IMR-90 (cell line): Measurements from ENCODE around the gene MCF2L. TPM values are rescaled to one million over a fixed set of nuclear protein-coding genes. Genes with fewer than 3 reads are reported as not detected.

Source experiments
- ATAC-seq: fragments of 200-7000 bp; cut with Tn5 transposase; 2 replicates; pipeline ENCODE4 v1.9.1; 2020; ENCODE audit warnings: low read depth, mild to moderate bottlenecking, moderate library complexity
- BruUV-seq: library from RNA; stranded (reverse); fragments of 400-500 nt; replicated peaks from 2 replicates; lab custom pipeline; 2021; lab: Mats Ljungman, UMichigan
- CTCF ChIA-PET: fragments of 300-600 bp; formaldehyde crosslinking; extraction: SDS; loops from one replicate; lab custom pipeline; 2021; ENCODE audit warnings: antibody characterized with exemption; lab: Yijun Ruan, JAX
- POLR2A ChIA-PET: fragments of 300-600 bp; sonication (Branson Sonifier 250); formaldehyde crosslinking; loops from one replicate; lab custom pipeline; 2022; ENCODE audit warnings: antibody characterized with exemption; ENCODE audit not compliant: unreplicated experiment; lab: Charles Lee
- DNase-seq: peaks from one replicate; pipeline ENCODE4 v3.0.0; 2013
- H2AFZ ChIP-seq: replicated peaks from 2 replicates; pipeline ENCODE3; 2013; ENCODE audit warnings: low read length, mild to moderate bottlenecking; ENCODE audit not compliant: poor library complexity
- H2AK5ac ChIP-seq: 2 replicates; pipeline ENCODE4 v1.6.1; 2013; ENCODE audit warnings: low read depth, low read length, inconsistent platforms
- H2AK9ac ChIP-seq: replicated peaks from 2 replicates; pipeline ENCODE3; 2013; ENCODE audit warnings: mild to moderate bottlenecking, low read depth, low read length, moderate library complexity; ENCODE audit not compliant: poor library complexity
- H2BK120ac ChIP-seq: 2 replicates; pipeline ENCODE4 v1.6.1; 2013; ENCODE audit warnings: low read depth, low read length, inconsistent platforms
- H2BK15ac ChIP-seq: 3 replicates; pipeline ENCODE4 v1.6.1; 2013; ENCODE audit warnings: low read depth, low read length, inconsistent platforms
- H2BK20ac ChIP-seq: 2 replicates; pipeline ENCODE4 v1.6.1; 2013; ENCODE audit warnings: low read depth, mild to moderate bottlenecking, inconsistent platforms, low read length, moderate library complexity
- H2BK5ac ChIP-seq: 2 replicates; pipeline ENCODE4 v1.6.1; 2013; ENCODE audit warnings: mild to moderate bottlenecking, low read depth, low read length, inconsistent platforms; ENCODE audit not compliant: poor library complexity, severe bottlenecking
- H3K14ac ChIP-seq: replicated peaks from 2 replicates; pipeline ENCODE4 v1.6.1; 2013; ENCODE audit warnings: low read depth, low read length, inconsistent platforms
- H3K18ac ChIP-seq: 2 replicates; pipeline ENCODE4 v1.6.1; 2013; ENCODE audit warnings: low read depth, low read length, control low read depth
- H3K23ac ChIP-seq: 2 replicates; pipeline ENCODE4 v1.6.1; 2013; ENCODE audit warnings: low read depth, low read length, inconsistent platforms
- H3K27ac ChIP-seq: 2 replicates; pipeline ENCODE4 v1.5.1; 2013; ENCODE audit warnings: mild to moderate bottlenecking, control low read depth, low read length; ENCODE audit not compliant: insufficient read depth
- H3K27me3 ChIP-seq: 2 replicates; pipeline ENCODE4 v1.6.1; 2013; ENCODE audit warnings: low read length; ENCODE audit not compliant: control insufficient read depth, insufficient read depth
- H3K36me3 ChIP-seq: 2 replicates; pipeline ENCODE4 v1.6.1; 2013; ENCODE audit warnings: low read length, mixed read lengths; ENCODE audit not compliant: control insufficient read depth, insufficient read depth
- H3K4ac ChIP-seq: 2 replicates; pipeline ENCODE4 v1.6.1; 2013; ENCODE audit warnings: low read depth, low read length, inconsistent platforms
- H3K4me1 ChIP-seq: 2 replicates; pipeline ENCODE4 v1.6.1; 2013; ENCODE audit warnings: low read length, mixed read lengths; ENCODE audit not compliant: control insufficient read depth, insufficient read depth
- H3K4me2 ChIP-seq: 2 replicates; pipeline ENCODE4 v1.6.1; 2013; ENCODE audit warnings: low read depth, mild to moderate bottlenecking, control low read depth, low read length, moderate library complexity
- H3K4me3 ChIP-seq: 2 replicates; pipeline ENCODE4 v1.5.1; 2013; ENCODE audit warnings: low read depth, mild to moderate bottlenecking, control low read depth, low read length, moderate library complexity; ENCODE audit not compliant: insufficient read depth
- H3K56ac ChIP-seq: 2 replicates; pipeline ENCODE4 v1.6.1; 2013; ENCODE audit warnings: low read length, inconsistent platforms; ENCODE audit not compliant: insufficient read depth; ENCODE audit errors: extremely low read depth
- H3K79me1 ChIP-seq, 2 experiments: 2 replicates each; pipeline ENCODE4 v1.6.1; 2013; ENCODE audit warnings: low read length in 2 of 2, inconsistent platforms in 1 of 2, low read depth in 1 of 2
- H3K9ac ChIP-seq: 2 replicates; pipeline ENCODE4 v1.6.1; 2013; ENCODE audit warnings: low read depth, low read length, control low read depth
- H3K9me1 ChIP-seq: 2 replicates; pipeline ENCODE4 v1.6.1; 2013; ENCODE audit warnings: low read length, inconsistent platforms; ENCODE audit not compliant: insufficient read depth
- H3K9me3 ChIP-seq: 2 replicates; pipeline ENCODE4 v1.6.1; 2013; ENCODE audit warnings: low read length; ENCODE audit not compliant: control insufficient read depth, insufficient read depth
- H4K20me1 ChIP-seq: 2 replicates; pipeline ENCODE4 v1.6.1; 2013; ENCODE audit warnings: low read length, inconsistent platforms; ENCODE audit not compliant: insufficient read depth
- H4K5ac ChIP-seq: 2 replicates; pipeline ENCODE4 v1.6.1; 2013; ENCODE audit warnings: mild to moderate bottlenecking, low read depth, low read length, control low read depth
- H4K8ac ChIP-seq, 2 experiments: 2 replicates each; pipeline ENCODE4 v1.6.1; 2013; ENCODE audit warnings: low read depth in 2 of 2, low read length in 2 of 2, control low read depth in 1 of 2, inconsistent platforms in 1 of 2
- H4K91ac ChIP-seq: 2 replicates; pipeline ENCODE4 v1.6.1; 2013; ENCODE audit warnings: low read depth, low read length, inconsistent platforms; ENCODE audit not compliant: insufficient read depth
- CEBPB ChIP-seq: IDR thresholded peaks from 2 replicates; pipeline ENCODE4 v1.6.1; 2012; ENCODE audit warnings: low read depth, low read length, improper control_type of control experiment
- CHD1 ChIP-seq: IDR thresholded peaks from 2 replicates; pipeline ENCODE4 v1.6.1; 2012; ENCODE audit warnings: low read depth, low read length, improper control_type of control experiment
- CTCF ChIP-seq: conservative IDR thresholded peaks from 2 replicates; pipeline ENCODE4 v1.5.1; 2012; ENCODE audit warnings: mild to moderate bottlenecking, low read depth, low read length, improper control_type of control experiment
- FOS ChIP-seq: fragments of 150-350 bp; IDR thresholded peaks from 2 replicates; pipeline ENCODE4 v1.6.1; 2016; ENCODE audit warnings: low read depth, low read length
- MAFK ChIP-seq: IDR thresholded peaks from 2 replicates; pipeline ENCODE4 v1.6.1; 2012; ENCODE audit warnings: low read depth, low read length, improper control_type of control experiment
- MAZ ChIP-seq: IDR thresholded peaks from 2 replicates; pipeline ENCODE4 v1.6.1; 2012; ENCODE audit warnings: low read depth, mild to moderate bottlenecking, low read length, improper control_type of control experiment, moderate library complexity, borderline replicate concordance
- MXI1 ChIP-seq: IDR thresholded peaks from 2 replicates; pipeline ENCODE4 v1.6.1; 2012; ENCODE audit warnings: low read depth, mild to moderate bottlenecking, low read length, moderate library complexity, borderline replicate concordance
- RAD21 ChIP-seq: IDR thresholded peaks from 2 replicates; pipeline ENCODE4 v1.6.1; 2012; ENCODE audit warnings: low read length, improper control_type of control experiment
- RCOR1 ChIP-seq: IDR thresholded peaks from 2 replicates; pipeline ENCODE4 v1.6.1; 2012; ENCODE audit warnings: mild to moderate bottlenecking, low read length, improper control_type of control experiment; ENCODE audit not compliant: insufficient replicate concordance
- RFX5 ChIP-seq: IDR thresholded peaks from 2 replicates; pipeline ENCODE4 v1.8.0; 2012; ENCODE audit warnings: low read depth, mild to moderate bottlenecking, low read length, moderate library complexity
- SMC3 ChIP-seq: fragments of 150-350 bp; IDR thresholded peaks from 2 replicates; pipeline ENCODE4 v1.6.1; 2016; ENCODE audit warnings: low read depth, mild to moderate bottlenecking, antibody characterized with exemption, low read length, moderate library complexity
- USF2 ChIP-seq: fragments of 150-350 bp; IDR thresholded peaks from 2 replicates; pipeline ENCODE4 v1.6.1; 2017; ENCODE audit warnings: mild to moderate bottlenecking, antibody characterized with exemption, low read length, low read depth
- dilution Hi-C: fragments of 300-500 bp; cut with HindIII; formaldehyde crosslinking; loops from one replicate; pipeline ENCODE4 v1.14.3; 2018; ENCODE audit warnings: low sequenced_read_pairs; ENCODE audit not compliant: unreplicated experiment
- in situ Hi-C: fragments of 300-500 bp; cut with MboI; formaldehyde crosslinking; loops from 3 replicates; pipeline ENCODE4 v1.14.3; 2019; ENCODE audit warnings: low sequenced_read_pairs, inconsistent platforms, mixed read lengths
- intact Hi-C: fragments of 100-400 bp; cut with micrococcal nuclease; formaldehyde crosslinking; loops from 2 replicates; pipeline ENCODE4 v1.10.0; 2022
- polyA plus RNA-seq, 3 experiments: library from polyadenylated mRNA; depleted of rRNA; stranded (reverse); fragments of >200 nt; gene quantifications; 2 replicates each; pipeline ENCODE4 v1.2.3, GENCODE V29; 2012; ENCODE audit warnings: low replicate concordance in 1 of 3
- total RNA-seq: library from RNA; depleted of rRNA; stranded (reverse); fragments of >200 nt; gene quantifications from 2 replicates; pipeline ENCODE4 v1.2.3, GENCODE V29; 2012

The MCF2L gene
- total and polyA plus RNA-seq, 2 of the 4 experiments (the other 2 are of a cell fraction): 0.18 TPM; not detected in 1

- no peak overlapping the region for H2AK5ac ChIP-seq
- no peak overlapping the region for H2AFZ ChIP-seq
- ATAC-seq: no peak
- no peaks in the 10 kb centered on the region for H4K20me1 ChIP-seq
- H3K14ac ChIP-seq: no peak overlapping the region
- DNase-seq: no peak
- H3K9me3 ChIP-seq: peaks cover 2% of the 10 kb centered on the region; the same call in 1 of the 2 replicates
- H4K5ac ChIP-seq: no peak overlapping the region
- peaks cover 5% of the 10 kb centered on the region; the same call in 1 of the 2 replicates for H3K9me1 ChIP-seq
- H3K23ac ChIP-seq: no peak overlapping the region
- no peak overlapping the region for H4K91ac ChIP-seq
- H3K27me3 ChIP-seq: peaks cover 48% of the 10 kb centered on the region
- no peaks in the 10 kb centered on the region for H3K36me3 ChIP-seq
- H2AK9ac ChIP-seq: no peak overlapping the region
- intact Hi-C loops (no loop called here), in situ Hi-C loops (loop anchor here (25.0 kb wide), 2 partner anchors 307 to 457 kb away; no protein-coding TSS in a partner anchor), dilution Hi-C loops (no loop called here)
- no peak overlapping the region for H4K8ac ChIP-seq
- H3K9ac ChIP-seq: no peak overlapping the region
- no TSS peak for BruUV-seq
- H3K18ac ChIP-seq: no peak overlapping the region
- TF ChIP-seq RCOR1 (no peak), FOS (no peak), CTCF (no peak), SMC3 (no peak), USF2 (no peak), MAFK (no peak), CEBPB (no peak), RFX5 (no peak), MXI1 (no peak), MAZ (no peak), CHD1 (no peak), RAD21 (no peak)
- ChIA-PET POLR2A (no interaction called here), CTCF (no interaction called here)
- H3K4me2 ChIP-seq: no peak overlapping the region
- no peak overlapping the region for H3K4me3 ChIP-seq
- no peak overlapping the region for H3K56ac ChIP-seq
- no peaks in the 10 kb centered on the region for H3K4me1 ChIP-seq
- H2BK120ac ChIP-seq: no peak overlapping the region
- no peak overlapping the region for H2BK20ac ChIP-seq
- no peak overlapping the region for H2BK15ac ChIP-seq
- H3K79me1 ChIP-seq: no peaks in the 10 kb centered on the region
- H3K27ac ChIP-seq: no peak overlapping the region
- H2BK5ac ChIP-seq: no peak overlapping the region
- no peak overlapping the region for H3K4ac ChIP-seq
These were observed 38.8 kb upstream of the MCF2L start for GRCh38 chr13:112930192-112930591.
